Measurements from ENCODE around the gene BCAS4.
A peak's percentile ranks its signal among the peaks of the same experiment; 100 is the strongest.

BCAS4 gene

DNA sequence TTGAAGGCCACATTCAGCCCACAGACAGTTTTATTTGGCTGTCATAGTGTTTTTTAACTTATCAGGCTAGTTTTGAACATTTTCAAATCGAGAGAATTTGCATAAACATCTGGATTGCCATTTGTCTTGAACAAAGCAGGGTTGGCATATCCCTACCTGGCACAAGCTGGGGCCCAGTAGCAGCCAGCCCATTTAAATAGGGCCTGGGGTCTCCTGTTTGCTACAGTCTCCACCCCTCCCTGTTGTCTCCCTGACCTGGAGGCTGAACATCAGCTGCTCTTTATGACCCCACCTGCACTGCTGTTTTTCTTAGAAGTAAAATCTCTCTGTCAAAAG, 10.5 kb downstream of the BCAS4 start:
- H3K9me3 ChIP-seq (ENCODE audit: control insufficient read depth, insufficient read depth, low read length): peaks cover 4% of the 10 kb centered on the region; the same call in 1 of the 2 replicates
- H3F3A ChIP-seq (ENCODE audit: control insufficient read depth, insufficient read depth): peaks cover 72% of the 10 kb centered on the region
- H3K36me3 ChIP-seq (ENCODE audit: control insufficient read depth, low read length): peaks cover 69% of the 10 kb centered on the region
- no peaks in the 10 kb centered on the region for H4K20me1 ChIP-seq (ENCODE audit: control insufficient read depth, insufficient read depth, low read depth, low read length)
- H3K9me2 ChIP-seq (replicated peaks; ENCODE audit: control insufficient read depth, low read length): no peaks in the 10 kb centered on the region
- peaks cover 93% of the 10 kb centered on the region for H3K79me2 ChIP-seq (ENCODE audit: control insufficient read depth, low read length)
- H3K27ac ChIP-seq (ENCODE audit: low read depth, low read length): peak overlapping the region; percentile 95
- no peak for TF ChIP-seq EZH2phosphoT487 (IDR thresholded peaks at IDR 0.05; ENCODE audit: borderline replicate concordance, low read length)
- TF ChIP-seq, protein P1, sequence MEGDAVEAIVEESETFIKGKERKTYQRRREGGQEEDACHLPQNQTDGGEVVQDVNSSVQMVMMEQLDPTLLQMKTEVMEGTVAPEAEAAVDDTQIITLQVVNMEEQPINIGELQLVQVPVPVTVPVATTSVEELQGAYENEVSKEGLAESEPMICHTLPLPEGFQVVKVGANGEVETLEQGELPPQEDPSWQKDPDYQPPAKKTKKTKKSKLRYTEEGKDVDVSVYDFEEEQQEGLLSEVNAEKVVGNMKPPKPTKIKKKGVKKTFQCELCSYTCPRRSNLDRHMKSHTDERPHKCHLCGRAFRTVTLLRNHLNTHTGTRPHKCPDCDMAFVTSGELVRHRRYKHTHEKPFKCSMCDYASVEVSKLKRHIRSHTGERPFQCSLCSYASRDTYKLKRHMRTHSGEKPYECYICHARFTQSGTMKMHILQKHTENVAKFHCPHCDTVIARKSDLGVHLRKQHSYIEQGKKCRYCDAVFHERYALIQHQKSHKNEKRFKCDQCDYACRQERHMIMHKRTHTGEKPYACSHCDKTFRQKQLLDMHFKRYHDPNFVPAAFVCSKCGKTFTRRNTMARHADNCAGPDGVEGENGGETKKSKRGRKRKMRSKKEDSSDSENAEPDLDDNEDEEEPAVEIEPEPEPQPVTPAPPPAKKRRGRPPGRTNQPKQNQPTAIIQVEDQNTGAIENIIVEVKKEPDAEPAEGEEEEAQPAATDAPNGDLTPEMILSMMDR (IDR thresholded peaks at IDR 0.05; ENCODE audit: low read depth, low read length, poor library complexity, severe bottlenecking): no peak
- H3K27me3 ChIP-seq (ENCODE audit: control insufficient read depth, low read length): no peaks in the 10 kb centered on the region
- peaks cover 100% of the 10 kb centered on the region for H3K4me1 ChIP-seq (ENCODE audit: control insufficient read depth, low read length)
- H3K4me3 ChIP-seq (ENCODE audit: low read length): peak overlapping the region; percentile 71
- peak overlapping the region; percentile 92 for H3K4me2 ChIP-seq (ENCODE audit: low read length)

DNA sequence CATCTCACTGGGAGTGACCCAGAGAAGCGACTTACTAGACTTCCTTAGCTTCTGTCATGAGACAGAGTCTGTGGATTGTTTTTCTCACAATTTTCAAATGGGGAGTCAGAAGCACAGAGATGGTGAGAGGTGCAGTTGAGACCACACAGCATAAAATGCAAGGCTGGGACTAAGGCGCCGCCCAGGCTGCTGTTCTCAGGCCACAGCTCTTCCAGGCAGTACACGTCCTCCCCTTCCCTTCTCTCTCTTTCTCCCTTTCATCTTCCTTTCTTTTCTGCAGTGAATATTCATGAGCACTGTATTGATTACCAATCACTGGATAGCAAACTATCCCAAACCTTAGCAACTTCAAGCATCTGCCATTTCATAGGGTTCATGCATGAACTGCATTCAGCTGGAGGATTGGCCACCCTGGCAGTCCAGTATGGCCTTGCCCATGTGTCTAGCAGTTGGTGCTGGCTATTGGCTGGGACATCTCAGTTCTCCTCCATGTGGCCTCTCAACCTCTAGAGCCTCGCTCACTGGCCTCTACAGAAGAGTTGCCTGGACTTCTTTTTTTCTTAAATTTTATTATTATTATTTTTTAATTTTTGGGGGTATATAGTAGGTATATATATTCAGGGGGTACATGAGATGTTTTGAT, 11.4 kb downstream of the BCAS4 start:
- H3F3A ChIP-seq (ENCODE audit: control insufficient read depth, insufficient read depth): peaks cover 75% of the 10 kb centered on the region
- peaks cover 60% of the 10 kb centered on the region for H3K36me3 ChIP-seq (ENCODE audit: control insufficient read depth, low read length)
- H3K4me2 ChIP-seq (ENCODE audit: low read length): peak overlapping the region; percentile 92
- no peaks in the 10 kb centered on the region for H3K27me3 ChIP-seq (ENCODE audit: control insufficient read depth, low read length)
- no peak for TF ChIP-seq EZH2phosphoT487 (IDR thresholded peaks at IDR 0.05; ENCODE audit: borderline replicate concordance, low read length)
- TF ChIP-seq, protein P1 (IDR thresholded peaks at IDR 0.05; ENCODE audit: low read depth, low read length, poor library complexity, severe bottlenecking): no peak
- H3K9me3 ChIP-seq (ENCODE audit: control insufficient read depth, insufficient read depth, low read length): peaks cover 4% of the 10 kb centered on the region; the same call in 1 of the 2 replicates
- H4K20me1 ChIP-seq (ENCODE audit: control insufficient read depth, insufficient read depth, low read depth, low read length): no peaks in the 10 kb centered on the region
- H3K9me2 ChIP-seq (replicated peaks; ENCODE audit: control insufficient read depth, low read length): no peaks in the 10 kb centered on the region
- H3K4me3 ChIP-seq (ENCODE audit: low read length): peak overlapping the region; percentile 71
- peak overlapping the region; percentile 95 for H3K27ac ChIP-seq (ENCODE audit: low read depth, low read length)
- peaks cover 99% of the 10 kb centered on the region for H3K4me1 ChIP-seq (ENCODE audit: control insufficient read depth, low read length)
- H3K79me2 ChIP-seq (ENCODE audit: control insufficient read depth, low read length): peaks cover 92% of the 10 kb centered on the region

DNA sequence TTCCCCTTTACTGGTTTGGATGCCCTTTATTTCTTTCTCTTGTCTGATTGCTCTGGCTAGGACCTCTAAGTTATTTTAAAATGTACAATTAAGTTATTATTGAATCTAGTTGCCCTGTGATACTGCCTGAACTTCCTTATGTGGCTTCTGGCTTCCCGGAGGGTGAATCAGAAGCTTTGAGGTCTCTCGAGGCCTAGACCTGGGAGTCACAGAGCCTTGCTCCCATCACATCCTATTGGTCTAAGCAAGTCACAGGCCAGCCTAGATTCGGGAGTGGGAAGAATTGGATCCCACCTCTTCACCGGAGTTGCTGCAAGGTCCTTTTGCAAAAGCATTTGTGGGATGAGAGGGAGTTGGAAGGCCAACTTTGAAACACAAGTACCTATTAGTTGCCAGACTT, 15.2 kb downstream of the BCAS4 start:
- peaks cover 49% of the 10 kb centered on the region for H3K36me3 ChIP-seq (ENCODE audit: control insufficient read depth, low read length)
- TF ChIP-seq, protein P1 (IDR thresholded peaks at IDR 0.05; ENCODE audit: low read depth, low read length, poor library complexity, severe bottlenecking): no peak
- TF ChIP-seq EZH2phosphoT487 (IDR thresholded peaks at IDR 0.05; ENCODE audit: borderline replicate concordance, low read length): no peak
- H4K20me1 ChIP-seq (ENCODE audit: control insufficient read depth, insufficient read depth, low read depth, low read length): no peaks in the 10 kb centered on the region
- H3K27ac ChIP-seq (ENCODE audit: low read depth, low read length): peak overlapping the region; percentile 95
- H3K27me3 ChIP-seq (ENCODE audit: control insufficient read depth, low read length): no peaks in the 10 kb centered on the region
- H3K4me1 ChIP-seq (ENCODE audit: control insufficient read depth, low read length): peaks cover 99% of the 10 kb centered on the region
- peak overlapping the region; percentile 78 for H3K4me3 ChIP-seq (ENCODE audit: low read length)
- H3K9me3 ChIP-seq (ENCODE audit: control insufficient read depth, insufficient read depth, low read length): peaks cover 4% of the 10 kb centered on the region; the same call in 1 of the 2 replicates
- H3K9me2 ChIP-seq (replicated peaks; ENCODE audit: control insufficient read depth, low read length): no peaks in the 10 kb centered on the region
- peaks cover 79% of the 10 kb centered on the region for H3F3A ChIP-seq (ENCODE audit: control insufficient read depth, insufficient read depth)
- peak overlapping the region; percentile 100 for H3K4me2 ChIP-seq (ENCODE audit: low read length)
- H3K79me2 ChIP-seq (ENCODE audit: control insufficient read depth, low read length): peaks cover 96% of the 10 kb centered on the region

Measured in DOHH2 (cell line).